ENCODE data around the gene CDK14.

DNA sequence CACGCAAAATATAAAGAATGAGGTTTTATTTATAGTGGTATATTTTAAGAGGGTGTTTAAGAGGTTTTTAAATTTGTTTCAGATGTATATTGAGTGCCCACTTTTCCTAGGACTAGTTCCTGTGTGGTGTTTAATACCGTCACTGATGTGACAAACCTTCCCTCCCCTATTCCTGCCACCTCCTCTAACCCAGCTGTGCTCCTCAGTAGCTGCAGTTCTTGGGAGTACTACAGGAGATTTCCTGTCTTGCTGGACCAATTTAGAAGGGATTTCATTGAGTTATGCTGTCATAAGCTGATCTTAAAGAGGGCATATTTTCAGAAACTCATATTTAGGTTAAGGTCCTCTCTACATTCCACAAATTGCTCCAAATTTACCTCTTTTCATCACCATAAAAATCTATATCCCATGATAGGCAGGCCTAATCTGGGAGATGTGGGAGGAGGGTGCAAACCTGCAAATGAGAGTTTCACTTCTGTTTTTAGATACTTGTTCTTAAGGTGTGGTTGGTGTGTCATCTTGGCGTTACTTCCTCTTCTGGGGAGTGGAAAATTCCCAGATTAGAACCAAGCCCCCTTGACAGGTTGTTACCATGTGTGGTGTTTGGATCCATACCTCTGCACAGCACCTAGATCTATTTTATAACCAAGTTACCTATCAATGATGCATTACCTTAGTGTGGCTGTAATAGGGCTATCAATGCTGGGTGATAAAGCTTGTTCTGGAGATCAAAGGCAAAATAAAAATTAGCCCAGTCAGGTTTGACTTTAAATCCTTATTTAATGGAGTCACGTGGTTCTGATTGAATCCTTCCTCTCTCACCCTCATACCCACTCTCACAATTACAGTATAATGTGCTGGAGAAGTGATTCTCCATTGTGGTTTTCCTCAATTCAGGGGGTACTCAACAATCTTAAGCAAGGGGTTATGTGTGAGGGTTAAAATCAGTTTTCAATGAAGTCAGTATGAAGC lies 141.1 kb downstream of the CDK14 start:
- no peak for TF ChIP-seq POLR2A (IDR thresholded peaks at IDR 0.05)
- TF ChIP-seq CTCF (IDR thresholded peaks at IDR 0.05): no peak
